GM12874 (cell line): ENCODE data around the gene OBP2B.
"Not testable (repeated sequence)": the region's sequence is repeated elsewhere in the genome, so short reads cannot be mapped to it uniquely, and the experiment has no call there.

Experiments used
- CTCF ChIP-seq: IDR thresholded peaks from 2 replicates; pipeline ENCODE4 v1.5.1; 2011; ENCODE audit warnings: low read depth, mild to moderate bottlenecking, control low read depth, low read length, moderate library complexity; ENCODE audit not compliant: insufficient read depth

The OBP2B gene

GRCh38 chr9:133208880-133209300 is at the start of gene OBP2B:
Gene OBP2B, minus strand, starts transcription at chr9:133209250. Its CDS starts 51 bp downstream, at chr9:133209199.
- TF ChIP-seq CTCF = not testable (repeated sequence)

- TF ChIP-seq CTCF = no peak
These were observed 49.3 kb upstream of the OBP2B start for GRCh38 chr9:133258061-133259015.

- no peak for TF ChIP-seq CTCF
These were observed 48.5 kb upstream of the OBP2B start for GRCh38 chr9:133257465-133257956.

GRCh38 chr9:133256686-133257091 is 47.6 kb upstream of the OBP2B start:
- no peak for TF ChIP-seq CTCF

- TF ChIP-seq CTCF = no peak
These were observed 47.0 kb upstream of the OBP2B start for GRCh38 chr9:133256136-133256461.

GRCh38 chr9:133255371-133256135 is 46.5 kb upstream of the OBP2B start:
- no peak for TF ChIP-seq CTCF

- TF ChIP-seq CTCF = no peak
These were observed 45.4 kb upstream of the OBP2B start for GRCh38 chr9:133254471-133254870.
